ENCODE data around the gene APBB2. TPM values are rescaled to one million over a fixed set of nuclear protein-coding genes. Genes with fewer than 3 reads are reported as not detected.

Gene APBB2
- total and polyA plus RNA-seq, 2 donors (not counting 1 experiment from before 2014, with no cell fraction given) = 4.4 to 15.8 TPM

GRCh38 chr4:41079881-41080560 is 134.3 kb downstream of the APBB2 start:
- no peak overlapping the region for H3K27ac Mint-ChIP-seq
- H3K4me2 ChIP-seq (replicated peaks; ENCODE audit: low read depth, low read length, poor library complexity, severe bottlenecking) = no peak overlapping the region
- POLR2A ChIA-PET = no interaction called here
- intact Hi-C loops (cut with micrococcal nuclease) = no loop called here
- CTCF ChIA-PET = no interaction called here
- H3K4me1 ChIP-seq (ENCODE audit: control insufficient read depth in 2 of 2, insufficient read depth in 2 of 2, low read length in 2 of 2) = no peaks in the 10 kb centered on the region
- TF ChIP-seq CTCF (IDR thresholded peaks at IDR 0.05) (no peak), EZH2 (IDR thresholded peaks at IDR 0.05; ENCODE audit: borderline replicate concordance, insufficient read depth, low read depth, low read length, poor library complexity, severe bottlenecking) (no peak)
- no peak overlapping the region for H3K27ac ChIP-seq (ENCODE audit: low read length in 2 of 2)
- H3K9me3 Mint-ChIP-seq (ENCODE audit: insufficient read depth) = no peaks in the 10 kb centered on the region
- peaks cover 15% of the 10 kb centered on the region for H3K27me3 Mint-ChIP-seq
- no peak overlapping the region for H3K4me3 Mint-ChIP-seq
- ATAC-seq (ENCODE audit: low read depth) (no peak), DNase-seq (no peak)
- H3K27me3 ChIP-seq (replicated peaks in 1 of 4; ENCODE audit: control extremely low read depth in 1 of 4, control insufficient read depth in 3 of 4, insufficient read depth in 4 of 4, low read length in 3 of 4) = peaks cover 0 to 3% (median 0%) of the 10 kb centered on the region in 4 experiments
- peaks cover 0 to 4% (median 0%) of the 10 kb centered on the region in 3 donors for H3K9me3 ChIP-seq (ENCODE audit: control extremely low read depth in 1 of 3, control insufficient read depth in 2 of 3, insufficient read depth in 1 of 3, low read length in 2 of 3)
- no peak overlapping the region for H2AFZ ChIP-seq (ENCODE audit: insufficient read depth, low read depth, low read length, poor library complexity, severe bottlenecking)
- no peaks in the 10 kb centered on the region for H4K20me1 ChIP-seq (ENCODE audit: control insufficient read depth, insufficient read depth, low read length, poor library complexity, severe bottlenecking)
- H3K4me3 ChIP-seq (ENCODE audit: control extremely low read depth in 1 of 5, extremely low read depth in 1 of 5, insufficient read depth in 1 of 5, low read depth in 2 of 5, low read length in 4 of 5) = no peak overlapping the region
- H3K79me2 ChIP-seq (ENCODE audit: control insufficient read depth, insufficient read depth, low read length) = no peaks in the 10 kb centered on the region
- H3K4me1 Mint-ChIP-seq = no peaks in the 10 kb centered on the region
- 86% methylated on average over 2 of the region's 6 CpGs for WGBS (ENCODE audit: insufficient coverage)
- H3K9ac ChIP-seq (ENCODE audit: low read length) = no peak overlapping the region
- H3K36me3 ChIP-seq (replicated peaks in 1 of 2; ENCODE audit: control extremely low read depth in 1 of 2, control insufficient read depth in 1 of 2, extremely low read depth in 1 of 2, insufficient read depth in 2 of 2, low read length in 1 of 2) = no peaks in the 10 kb centered on the region

DNA sequence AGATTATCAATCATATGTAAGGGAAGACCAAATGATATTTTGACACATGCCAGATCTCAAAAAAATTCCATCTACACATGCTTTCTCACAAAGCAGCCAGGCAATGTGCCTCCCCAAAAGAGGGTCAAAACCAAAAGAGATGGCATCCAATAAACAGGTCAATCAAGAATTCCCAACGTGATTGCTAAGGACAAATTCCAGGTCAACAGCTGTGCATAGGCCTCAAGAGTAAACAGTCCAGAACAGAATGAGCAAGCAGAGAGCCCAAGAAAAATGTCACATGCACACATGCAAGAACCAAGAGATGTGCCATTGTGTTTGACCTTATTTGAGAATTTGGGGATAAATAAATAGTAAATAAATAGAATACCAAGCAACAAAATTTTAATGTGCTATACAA is 136.7 kb downstream of the APBB2 start:
- DNase-seq = no peak
- Mint-ChIP-seq H3K27me3 (peaks cover 15% of the 10 kb centered on the region), H3K9me3 (ENCODE audit: insufficient read depth) (no peaks in the 10 kb centered on the region), H3K4me1 (no peaks in the 10 kb centered on the region), H3K4me3 (no peak overlapping the region), H3K27ac (no peak overlapping the region)
- Histone ChIP-seq H3K27me3 (replicated peaks in 1 of 4; ENCODE audit: control extremely low read depth in 1 of 4, control insufficient read depth in 3 of 4, insufficient read depth in 4 of 4, low read length in 3 of 4) (peaks cover 0 to 3% (median 0%) of the 10 kb centered on the region in 4 experiments), H3K4me3 (ENCODE audit: control extremely low read depth in 1 of 5, extremely low read depth in 1 of 5, insufficient read depth in 1 of 5, low read depth in 2 of 5, low read length in 4 of 5) (no peak overlapping the region), H3K27ac (ENCODE audit: low read length in 2 of 2) (no peak overlapping the region), H3K4me1 (ENCODE audit: control insufficient read depth in 2 of 2, insufficient read depth in 2 of 2, low read length in 2 of 2) (no peaks in the 10 kb centered on the region), H3K9ac (ENCODE audit: low read length) (no peak overlapping the region), H3K9me3 (ENCODE audit: control extremely low read depth in 1 of 3, control insufficient read depth in 2 of 3, insufficient read depth in 1 of 3, low read length in 2 of 3) (no peaks in the 10 kb centered on the region), H3K36me3 (replicated peaks in 1 of 2; ENCODE audit: control extremely low read depth in 1 of 2, control insufficient read depth in 1 of 2, extremely low read depth in 1 of 2, insufficient read depth in 2 of 2, low read length in 1 of 2) (no peaks in the 10 kb centered on the region), H3K4me2 (replicated peaks; ENCODE audit: low read depth, low read length, poor library complexity, severe bottlenecking) (no peak overlapping the region), H4K20me1 (ENCODE audit: control insufficient read depth, insufficient read depth, low read length, poor library complexity, severe bottlenecking) (no peaks in the 10 kb centered on the region), H3K79me2 (ENCODE audit: control insufficient read depth, insufficient read depth, low read length) (no peaks in the 10 kb centered on the region), H2AFZ (ENCODE audit: insufficient read depth, low read depth, low read length, poor library complexity, severe bottlenecking) (no peak overlapping the region)
- TF ChIP-seq CTCF (IDR thresholded peaks at IDR 0.05) = no peak
- no peak for TF ChIP-seq EZH2 (IDR thresholded peaks at IDR 0.05; ENCODE audit: borderline replicate concordance, insufficient read depth, low read depth, low read length, poor library complexity, severe bottlenecking)
- WGBS (ENCODE audit: insufficient coverage) = 91% methylated on average over 1 of the region's 1 CpG
- intact Hi-C loops (cut with micrococcal nuclease) = no loop called here
- CTCF ChIA-PET = no interaction called here
- no peak for ATAC-seq (ENCODE audit: low read depth)
- POLR2A ChIA-PET = no interaction called here
